Measurements from ENCODE around the gene C11orf68. TPM values are rescaled to one million over a fixed set of nuclear protein-coding genes. Genes with fewer than 3 reads are reported as not detected.

Gene C11orf68
- total RNA-seq, 4 donors from 2014 or later = 5.8 to 15.6 (median 10.6) TPM

- no peaks in the 10 kb centered on the region for H3K27me3 ChIP-seq
- 1% methylated on average over 12 of the region's 60 CpGs; no CpG with 5 or more reads in 1 of the 2 donors for WGBS, 2 donors
- intact Hi-C loops (cut with DNase I) = no loop called here
- no peak for DNase-seq
- H3K4me1 ChIP-seq = peaks cover 49 to 73% (median 49%) of the 10 kb centered on the region in 3 donors
- TF ChIP-seq POLR2A (IDR thresholded peaks at IDR 0.05) (no peak), CTCF (IDR thresholded peaks at IDR 0.05) (no peak)
- H3K9me3 ChIP-seq = no peaks in the 10 kb centered on the region
- peaks cover 0 to 49% (median 0%) of the 10 kb centered on the region in 3 donors for H3K36me3 ChIP-seq
- peak overlapping the region; percentile 89 to 98 (median 94) for H3K4me3 ChIP-seq
- peak overlapping the region; percentile 91 to 99 (median 96) for H3K27ac ChIP-seq
These were observed 910 bp upstream of the C11orf68 start for GRCh38 chr11:65919573-65920371.

- TF ChIP-seq CTCF (IDR thresholded peaks at IDR 0.05) (peak in 3 of 6 experiments; percentile 3 to 38 (median 34)), POLR2A (IDR thresholded peaks at IDR 0.05) (peak in 3 of 4 donors; percentile 55 to 84 (median 81))
- H3K4me1 ChIP-seq = peaks cover 50 to 79% (median 50%) of the 10 kb centered on the region in 3 donors
- peak; percentile 93 for DNase-seq
- intact Hi-C loops (cut with DNase I) = no loop called here
- peak within 1 kb of the TSS; percentile 94 to 99 (median 98) for H3K27ac ChIP-seq
- WGBS, 2 donors = 2% methylated on average over 25 of the region's 59 CpGs; no CpG with 5 or more reads in 1 of the 2 donors
- H3K27me3 ChIP-seq = no peaks in the 10 kb centered on the region
- peaks cover 0 to 43% (median 0%) of the 10 kb centered on the region in 3 donors for H3K36me3 ChIP-seq
- peak within 1 kb of the TSS; percentile 89 to 98 (median 94) for H3K4me3 ChIP-seq
- H3K9me3 ChIP-seq = no peaks in the 10 kb centered on the region
These were observed 295 bp upstream of the C11orf68 start, which contains the start of gene DRAP1 for GRCh38 chr11:65919141-65919572. TSS of gene DRAP1 (plus strand) at chr11:65919426. CDS start at chr11:65919502, 76 bp downstream.

GRCh38 chr11:65917434-65918210 is 1.2 kb downstream of the C11orf68 start:
- Histone ChIP-seq H3K27me3 (no peaks in the 10 kb centered on the region), H3K4me1 (peaks cover 57 to 85% (median 57%) of the 10 kb centered on the region in 3 donors), H3K36me3 (peaks cover 0 to 28% (median 0%) of the 10 kb centered on the region in 3 donors), H3K9me3 (no peaks in the 10 kb centered on the region), H3K4me3 (peak overlapping the region; percentile 74 to 98 (median 90)), H3K27ac (peak overlapping the region; percentile 94 to 99 (median 98))
- no peak for DNase-seq
- WGBS, 2 donors = 72 to 74% methylated on average over 5 to 19 of the region's 35 CpGs
- TF ChIP-seq CTCF (IDR thresholded peaks at IDR 0.05) (no peak), POLR2A (IDR thresholded peaks at IDR 0.05) (no peak)
- intact Hi-C loops (cut with DNase I) = no loop called here

GRCh38 chr11:65917077-65917433 is 1.8 kb downstream of the C11orf68 start:
- H3K27me3 ChIP-seq = no peaks in the 10 kb centered on the region
- DNase-seq = no peak
- peak overlapping the region in 2 of 4 donors; percentile 89 to 98 for H3K4me3 ChIP-seq
- no peaks in the 10 kb centered on the region for H3K9me3 ChIP-seq
- TF ChIP-seq CTCF (IDR thresholded peaks at IDR 0.05) = no peak
- no peak for TF ChIP-seq POLR2A (IDR thresholded peaks at IDR 0.05)
- WGBS, 2 donors = 83% methylated on average over 2 of the region's 3 CpGs; no CpG with 5 or more reads in 1 of the 2 donors
- peaks cover 63 to 85% (median 63%) of the 10 kb centered on the region in 3 donors for H3K4me1 ChIP-seq
- H3K27ac ChIP-seq = peak overlapping the region; percentile 94 to 99 (median 98)
- intact Hi-C loops (cut with DNase I) = no loop called here
- peaks cover 0 to 22% (median 0%) of the 10 kb centered on the region in 3 donors for H3K36me3 ChIP-seq
